ENCODE data around the gene SELP.
"Not testable (repeated sequence)": the region's sequence is repeated elsewhere in the genome, so short reads cannot be mapped to it uniquely, and the experiment has no call there.

- not testable (repeated sequence) for TF ChIP-seq CTCF, EP300 (IDR thresholded peaks at IDR 0.05)
Measured at GRCh38 chr1:169662680-169663079, 32.8 kb upstream of the SELP start.

Measured in gastroesophageal sphincter (tissue), 3 donors.